K562 (cell line): Measurements from ENCODE around the gene SLC39A13.

ENCODE experiments used
- CBX5 ChIP-seq: IDR thresholded peaks from 2 replicates; pipeline ENCODE4 v1.6.1; 2014; ENCODE audit warnings: low read depth, borderline replicate concordance
- GTF2F1 ChIP-seq: IDR thresholded peaks from 2 replicates; pipeline ENCODE4 v1.6.1; 2011; ENCODE audit warnings: low read depth, low read length, improper control_type of control experiment
- MYBL2 ChIP-seq, 2 experiments: fragments of 450-650 bp in 1 of 2; sonication (generic) in 1 of 2; formaldehyde crosslinking in 1 of 2; IDR thresholded peaks; 2 replicates each; pipeline versions ENCODE4 v1.6.1 to v1.8.1; 2017 to 2022; ENCODE audit warnings: borderline replicate concordance in 1 of 2, inconsistent platforms in 1 of 2, low read depth in 1 of 2, mild to moderate bottlenecking in 1 of 2, missing genetic modification reagents in 1 of 2, moderate library complexity in 1 of 2
- PCBP2 ChIP-seq: fragments of 200-400 bp; formaldehyde crosslinking; IDR thresholded peaks from 2 replicates; pipeline ENCODE4 v1.6.1; 2018; ENCODE audit warnings: low read length, low read depth, mild to moderate bottlenecking, moderate library complexity; ENCODE audit not compliant: poor library complexity, severe bottlenecking
- SNRNP70 ChIP-seq: fragments of 200-400 bp; formaldehyde crosslinking; optimal IDR thresholded peaks from 2 replicates; pipeline ENCODE3; 2017; ENCODE audit warnings: low read depth, low read length

DNA sequence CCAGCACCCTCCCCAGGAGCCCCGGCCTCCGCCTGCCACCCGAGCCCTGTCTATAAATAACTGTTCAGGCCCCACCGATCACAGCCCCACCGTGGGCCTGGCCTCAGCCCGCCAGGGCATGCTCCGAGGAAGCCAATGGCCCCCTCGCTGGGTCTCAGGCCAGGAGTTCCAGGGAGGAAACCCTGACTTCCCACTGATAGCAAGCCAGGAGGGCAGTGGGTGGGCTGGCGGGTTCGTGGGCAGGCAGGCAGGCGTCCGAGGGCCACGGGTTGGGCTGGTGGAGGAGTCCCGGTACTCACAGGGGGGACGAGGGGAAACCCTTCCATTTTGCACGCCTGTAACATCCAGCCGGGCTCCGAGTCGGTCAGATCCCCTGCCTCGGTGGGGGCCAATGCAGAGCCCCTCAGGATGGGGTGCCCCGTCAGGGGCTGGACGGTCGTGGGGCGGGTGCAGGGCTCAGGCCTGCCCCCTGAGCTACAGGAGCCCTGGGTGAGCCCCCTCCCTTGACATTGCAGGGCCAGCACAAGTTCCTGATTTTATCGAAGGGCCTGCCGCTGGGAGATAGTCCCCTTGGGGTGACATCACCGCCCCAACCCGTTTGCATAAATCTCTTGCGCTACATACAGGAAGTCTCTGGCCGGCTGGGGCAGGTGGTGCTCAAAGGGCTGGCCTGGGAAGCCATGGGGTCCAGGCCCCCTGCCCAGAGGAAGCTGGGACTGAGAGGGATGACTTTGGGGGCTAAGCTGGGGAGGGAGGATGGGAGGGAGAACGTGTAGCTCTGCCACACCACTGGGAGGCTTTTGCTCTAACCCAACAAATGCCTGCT is 30.2 kb upstream of the SLC39A13 start, which contains the start of gene SPI1:
- TF ChIP-seq MYBL2 (IDR thresholded peaks at IDR 0.05; ENCODE audit: low read depth): no peak
- TF ChIP-seq MYBL2 (CRISPR knock-in tag; IDR thresholded peaks at IDR 0.05; ENCODE audit: borderline replicate concordance): no peak
- TF ChIP-seq PCBP2: no peak
- no peak for TF ChIP-seq GTF2F1
- peak; percentile 49; the same call in 1 of the 2 replicates for TF ChIP-seq CBX5
- no peak for TF ChIP-seq SNRNP70
